WTC11 (cell line): Measurements from ENCODE around the gene FERMT2. TPM values are rescaled to one million over a fixed set of nuclear protein-coding genes. Genes with fewer than 3 reads are reported as not detected.

ENCODE experiments used
- ATAC-seq: fragments of 200-7000 bp; cut with Tn5 transposase; 2 replicates; pipeline ENCODE4 v1.10.0; 2021; ENCODE audit warnings: mild to moderate bottlenecking, moderate library complexity
- CTCF ChIA-PET: fragments of 300-600 bp; sonication (Branson Sonifier 250); formaldehyde crosslinking; loops from one replicate; lab custom pipeline; 2021; ENCODE audit warnings: antibody characterized with exemption; lab: Charles Lee
- POLR2A ChIA-PET: fragments of 350-600 bp; sonication (Branson Sonifier 250); formaldehyde crosslinking; loops from one replicate; lab custom pipeline; 2021; ENCODE audit warnings: antibody characterized with exemption; lab: Charles Lee
- DNase-seq: peaks from one replicate; pipeline ENCODE4 v3.0.0; 2021; ENCODE audit warnings: low spot score
- H3K27ac Mint-ChIP-seq: 2 replicates; pipeline ENCODE4 v1.8.0; 2021; ENCODE audit warnings: mixed read lengths
- H3K27me3 Mint-ChIP-seq: 2 replicates; pipeline ENCODE4 v1.8.0; 2021; ENCODE audit warnings: low read depth, mild to moderate bottlenecking, moderate library complexity, mixed read lengths
- H3K36me3 Mint-ChIP-seq: 2 replicates; pipeline ENCODE4 v1.8.0; 2021; ENCODE audit warnings: mixed read lengths
- H3K4me1 Mint-ChIP-seq: 2 replicates; pipeline ENCODE4 v1.8.0; 2022; ENCODE audit warnings: mixed read lengths
- H3K4me3 Mint-ChIP-seq: 2 replicates; pipeline ENCODE4 v1.8.0; 2021; ENCODE audit warnings: mild to moderate bottlenecking, moderate library complexity, mixed read lengths
- H3K9me3 Mint-ChIP-seq: 2 replicates; pipeline ENCODE4 v1.8.0; 2021; ENCODE audit warnings: mixed read lengths
- ARID4B ChIP-seq: sonication (generic); formaldehyde crosslinking; IDR thresholded peaks from 2 replicates; pipeline ENCODE4 v1.8.0; 2023; ENCODE audit warnings: missing genetic modification reagents, mild to moderate bottlenecking, borderline replicate concordance
- ATF6 ChIP-seq: sonication (generic); formaldehyde crosslinking; IDR thresholded peaks from 2 replicates; pipeline ENCODE4 v1.8.1; 2023; ENCODE audit warnings: mild to moderate bottlenecking, missing genetic modification reagents
- CBFB ChIP-seq: sonication (generic); formaldehyde crosslinking; IDR thresholded peaks from 2 replicates; pipeline ENCODE4 v1.8.1; 2022; ENCODE audit warnings: mild to moderate bottlenecking, low read depth, missing genetic modification reagents
- CTCF ChIP-seq: fragments of 200-600 bp; IDR thresholded peaks from 2 replicates; pipeline ENCODE4 v1.8.0; 2022; ENCODE audit warnings: antibody characterized with exemption
- FOXK1 ChIP-seq: sonication (generic); formaldehyde crosslinking; IDR thresholded peaks from 2 replicates; pipeline ENCODE4 v1.8.0; 2022; ENCODE audit warnings: mild to moderate bottlenecking, moderate library complexity, missing genetic modification reagents
- JUN ChIP-seq: sonication (generic); formaldehyde crosslinking; IDR thresholded peaks from 2 replicates; pipeline ENCODE4 v1.8.0; 2023; ENCODE audit warnings: mild to moderate bottlenecking, missing genetic modification reagents
- NFYB ChIP-seq: sonication (generic); formaldehyde crosslinking; conservative IDR thresholded peaks from 2 replicates; pipeline ENCODE4 v1.8.0; 2022; ENCODE audit warnings: low read depth, missing genetic modification reagents
- SMAD3 ChIP-seq: sonication (generic); formaldehyde crosslinking; IDR thresholded peaks from 2 replicates; pipeline ENCODE4 v1.8.0; 2022; ENCODE audit warnings: missing genetic modification reagents, mild to moderate bottlenecking, borderline replicate concordance
- SMAD4 ChIP-seq: sonication (generic); formaldehyde crosslinking; IDR thresholded peaks from 2 replicates; pipeline ENCODE4 v1.8.0; 2022; ENCODE audit warnings: mild to moderate bottlenecking, missing genetic modification reagents
- SOX15 ChIP-seq: fragments of 250-450 bp; sonication (Bioruptor Pico); IDR thresholded peaks from 2 replicates; pipeline ENCODE4 v1.9.0; 2021; ENCODE audit warnings: mild to moderate bottlenecking
- SP1 ChIP-seq: sonication (generic); formaldehyde crosslinking; conservative IDR thresholded peaks from 2 replicates; pipeline ENCODE4 v1.8.1; 2022; ENCODE audit warnings: missing genetic modification reagents
- STAT6 ChIP-seq: sonication (generic); formaldehyde crosslinking; conservative IDR thresholded peaks from 2 replicates; pipeline ENCODE4 v1.8.1; 2023; ENCODE audit warnings: mild to moderate bottlenecking, low read depth, missing genetic modification reagents, moderate library complexity
- TP53 ChIP-seq: sonication (generic); formaldehyde crosslinking; IDR thresholded peaks from 2 replicates; pipeline ENCODE4 v1.8.1; 2023; ENCODE audit warnings: mild to moderate bottlenecking, missing genetic modification reagents
- ZNF138 ChIP-seq: sonication (generic); formaldehyde crosslinking; conservative IDR thresholded peaks from 2 replicates; pipeline ENCODE4 v1.8.1; 2022; ENCODE audit warnings: mild to moderate bottlenecking, moderate library complexity, missing genetic modification reagents
- ZNF232 ChIP-seq: sonication (generic); formaldehyde crosslinking; IDR thresholded peaks from 2 replicates; pipeline ENCODE4 v1.8.0; 2022; ENCODE audit warnings: mild to moderate bottlenecking, missing genetic modification reagents
- ZNF263 ChIP-seq: sonication (generic); formaldehyde crosslinking; IDR thresholded peaks from 2 replicates; pipeline ENCODE4 v1.8.1; 2022; ENCODE audit warnings: low read depth, mild to moderate bottlenecking, moderate library complexity, missing genetic modification reagents
- ZNF416 ChIP-seq: fragments of 250-450 bp; sonication (Bioruptor Pico); IDR thresholded peaks from 2 replicates; pipeline ENCODE4 v1.9.0; 2021; ENCODE audit warnings: mild to moderate bottlenecking, inconsistent platforms
- ZNF671 ChIP-seq: fragments of 250-450 bp; sonication (Bioruptor Pico); IDR thresholded peaks from 2 replicates; pipeline ENCODE4 v1.8.0; 2021; ENCODE audit warnings: mild to moderate bottlenecking
- total RNA-seq: library from RNA; stranded (reverse); gene quantifications from 3 replicates; pipeline ENCODE4 v1.2.3, GENCODE V29; 2021
- TF ChIP-seq, protein P1 (sequence below): fragments of 250-450 bp; sonication (Bioruptor Pico); IDR thresholded peaks from 2 replicates; pipeline ENCODE4 v1.9.0; 2021; ENCODE audit warnings: mild to moderate bottlenecking, borderline replicate concordance
- TF ChIP-seq, protein P2 (sequence below): fragments of 250-450 bp; sonication (Bioruptor Pico); IDR thresholded peaks from 2 replicates; pipeline ENCODE4 v1.9.0; 2021; ENCODE audit warnings: moderate library complexity, mild to moderate bottlenecking, inconsistent platforms, borderline replicate concordance

The FERMT2 gene
- total RNA-seq, 1 experiment from 2014 or later, result 92.8 TPM

DNA sequence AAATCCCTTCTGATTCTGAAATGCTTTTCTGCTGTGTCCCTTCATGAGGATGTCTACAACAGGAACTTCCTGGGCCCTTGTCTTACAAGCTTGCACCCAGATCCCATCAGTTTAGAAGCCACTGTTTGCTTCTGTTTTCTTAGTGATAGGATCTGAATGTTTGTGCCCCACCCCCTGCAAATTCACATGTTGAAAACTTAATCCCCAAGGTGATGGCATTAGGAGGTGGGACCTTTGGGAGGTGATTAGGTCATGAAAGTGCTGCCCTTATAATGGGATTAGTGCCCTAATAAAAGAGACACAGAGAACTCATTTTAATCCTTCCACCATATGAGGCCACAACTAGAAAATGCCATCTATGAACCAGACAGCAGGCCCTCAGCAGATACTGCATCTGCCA lies 123.4 kb downstream of the FERMT2 start:
- Mint-ChIP-seq H3K27ac (no peak overlapping the region), H3K27me3 (no peaks in the 10 kb centered on the region), H3K4me3 (no peak overlapping the region), H3K9me3 (no peaks in the 10 kb centered on the region), H3K36me3 (no peaks in the 10 kb centered on the region), H3K4me1 (peaks cover 33% of the 10 kb centered on the region)
- TF ChIP-seq CBFB (CRISPR knock-in tag) (no peak), ZNF138 (CRISPR knock-in tag) (no peak), SMAD3 (CRISPR knock-in tag) (no peak)
- POLR2A ChIA-PET, result interaction anchor here (0.6 kb wide), 1 partner anchor 37 kb away, joined by 3 read pairs; no protein-coding TSS in a partner anchor
- no peak for ATAC-seq
- CTCF ChIA-PET, result no interaction called here
- no peak for DNase-seq

DNA sequence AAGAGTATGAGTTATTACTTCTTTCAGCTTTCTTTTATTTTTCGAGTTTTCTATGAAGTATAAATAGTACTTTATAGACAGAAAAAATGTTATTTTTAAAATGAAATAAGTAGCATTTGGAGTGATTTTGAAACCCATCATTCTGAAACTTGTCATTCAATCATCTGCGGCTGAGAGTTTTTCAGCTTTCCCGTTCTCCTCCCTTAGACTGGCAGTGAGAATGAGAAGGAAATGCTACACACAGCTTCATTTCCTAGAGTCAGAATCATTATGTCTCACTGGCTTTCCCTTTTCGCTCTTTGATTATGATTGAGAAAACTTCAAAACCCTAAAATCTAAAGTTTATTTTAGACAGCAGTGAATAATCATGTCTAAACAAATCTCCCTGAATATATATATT lies 125.8 kb downstream of the FERMT2 start:
- DNase-seq (no peak), ATAC-seq (no peak)
- Mint-ChIP-seq H3K4me1 (peaks cover 14% of the 10 kb centered on the region), H3K4me3 (no peak overlapping the region), H3K36me3 (no peaks in the 10 kb centered on the region), H3K27ac (no peak overlapping the region), H3K27me3 (no peaks in the 10 kb centered on the region), H3K9me3 (no peaks in the 10 kb centered on the region)
- TF ChIP-seq, protein P1, sequence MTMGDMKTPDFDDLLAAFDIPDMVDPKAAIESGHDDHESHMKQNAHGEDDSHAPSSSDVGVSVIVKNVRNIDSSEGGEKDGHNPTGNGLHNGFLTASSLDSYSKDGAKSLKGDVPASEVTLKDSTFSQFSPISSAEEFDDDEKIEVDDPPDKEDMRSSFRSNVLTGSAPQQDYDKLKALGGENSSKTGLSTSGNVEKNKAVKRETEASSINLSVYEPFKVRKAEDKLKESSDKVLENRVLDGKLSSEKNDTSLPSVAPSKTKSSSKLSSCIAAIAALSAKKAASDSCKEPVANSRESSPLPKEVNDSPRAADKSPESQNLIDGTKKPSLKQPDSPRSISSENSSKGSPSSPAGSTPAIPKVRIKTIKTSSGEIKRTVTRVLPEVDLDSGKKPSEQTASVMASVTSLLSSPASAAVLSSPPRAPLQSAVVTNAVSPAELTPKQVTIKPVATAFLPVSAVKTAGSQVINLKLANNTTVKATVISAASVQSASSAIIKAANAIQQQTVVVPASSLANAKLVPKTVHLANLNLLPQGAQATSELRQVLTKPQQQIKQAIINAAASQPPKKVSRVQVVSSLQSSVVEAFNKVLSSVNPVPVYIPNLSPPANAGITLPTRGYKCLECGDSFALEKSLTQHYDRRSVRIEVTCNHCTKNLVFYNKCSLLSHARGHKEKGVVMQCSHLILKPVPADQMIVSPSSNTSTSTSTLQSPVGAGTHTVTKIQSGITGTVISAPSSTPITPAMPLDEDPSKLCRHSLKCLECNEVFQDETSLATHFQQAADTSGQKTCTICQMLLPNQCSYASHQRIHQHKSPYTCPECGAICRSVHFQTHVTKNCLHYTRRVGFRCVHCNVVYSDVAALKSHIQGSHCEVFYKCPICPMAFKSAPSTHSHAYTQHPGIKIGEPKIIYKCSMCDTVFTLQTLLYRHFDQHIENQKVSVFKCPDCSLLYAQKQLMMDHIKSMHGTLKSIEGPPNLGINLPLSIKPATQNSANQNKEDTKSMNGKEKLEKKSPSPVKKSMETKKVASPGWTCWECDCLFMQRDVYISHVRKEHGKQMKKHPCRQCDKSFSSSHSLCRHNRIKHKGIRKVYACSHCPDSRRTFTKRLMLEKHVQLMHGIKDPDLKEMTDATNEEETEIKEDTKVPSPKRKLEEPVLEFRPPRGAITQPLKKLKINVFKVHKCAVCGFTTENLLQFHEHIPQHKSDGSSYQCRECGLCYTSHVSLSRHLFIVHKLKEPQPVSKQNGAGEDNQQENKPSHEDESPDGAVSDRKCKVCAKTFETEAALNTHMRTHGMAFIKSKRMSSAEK (CRISPR knock-in tag), result no peak
- TF ChIP-seq ZNF232 (CRISPR knock-in tag) (no peak), ATF6 (CRISPR knock-in tag) (no peak), ZNF671 (CRISPR knock-in tag) (no peak), STAT6 (CRISPR knock-in tag) (no peak), SMAD4 (CRISPR knock-in tag) (no peak), FOXK1 (CRISPR knock-in tag) (no peak), TP53 (CRISPR knock-in tag) (no peak), SMAD3 (CRISPR knock-in tag) (no peak), ZNF263 (CRISPR knock-in tag) (no peak), JUN (CRISPR knock-in tag) (no peak), SP1 (CRISPR knock-in tag) (no peak), NFYB (CRISPR knock-in tag) (no peak), ZNF416 (no peak), ARID4B (CRISPR knock-in tag) (no peak), SOX15 (CRISPR knock-in tag) (no peak), CTCF (no peak)
- TF ChIP-seq, protein P2, sequence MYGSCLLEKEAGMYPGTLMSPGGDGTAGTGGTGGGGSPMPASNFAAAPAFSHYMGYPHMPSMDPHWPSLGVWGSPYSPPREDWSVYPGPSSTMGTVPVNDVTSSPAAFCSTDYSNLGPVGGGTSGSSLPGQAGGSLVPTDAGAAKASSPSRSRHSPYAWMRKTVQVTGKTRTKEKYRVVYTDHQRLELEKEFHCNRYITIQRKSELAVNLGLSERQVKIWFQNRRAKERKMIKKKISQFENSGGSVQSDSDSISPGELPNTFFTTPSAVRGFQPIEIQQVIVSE (CRISPR knock-in tag), result no peak
- CTCF ChIA-PET, result interaction anchor here (0.7 to 1.5 kb wide), 4 partner anchors 68 to 471 kb away, joined by 3 to 13 read pairs (median 4); no protein-coding TSS in a partner anchor
- POLR2A ChIA-PET, result interaction anchor here (0.8 kb wide), 2 partner anchors 103 to 328 kb away, joined by 3 to 7 read pairs; no protein-coding TSS in a partner anchor
